ENCODE measurements around the gene PPARGC1A.

PPARGC1A gene

DNA sequence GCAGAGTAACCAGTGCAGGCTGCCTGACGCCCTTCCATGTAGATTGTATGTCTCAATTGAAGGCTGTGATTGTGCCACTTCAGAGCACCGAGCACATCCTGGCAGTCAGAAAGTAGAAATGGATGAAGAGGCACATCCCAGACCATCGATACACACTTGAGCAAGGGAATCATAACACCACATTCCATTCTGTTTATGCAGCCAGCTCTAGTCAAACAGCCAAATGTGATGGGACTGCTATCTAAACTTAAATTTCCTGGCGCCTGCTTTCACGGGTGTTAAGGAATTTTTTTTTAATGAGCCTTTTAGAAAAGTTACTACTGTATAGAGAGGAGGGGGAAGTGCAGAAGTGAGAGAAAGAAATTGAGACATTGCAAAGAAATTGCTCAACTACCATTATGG is 84.4 kb downstream of the PPARGC1A start:
- no peak for DNase-seq (ENCODE audit: low read depth)
- no peak overlapping the region for H3K4me3 ChIP-seq (ENCODE audit: low read depth, low read length)
- TF ChIP-seq, protein P1, sequence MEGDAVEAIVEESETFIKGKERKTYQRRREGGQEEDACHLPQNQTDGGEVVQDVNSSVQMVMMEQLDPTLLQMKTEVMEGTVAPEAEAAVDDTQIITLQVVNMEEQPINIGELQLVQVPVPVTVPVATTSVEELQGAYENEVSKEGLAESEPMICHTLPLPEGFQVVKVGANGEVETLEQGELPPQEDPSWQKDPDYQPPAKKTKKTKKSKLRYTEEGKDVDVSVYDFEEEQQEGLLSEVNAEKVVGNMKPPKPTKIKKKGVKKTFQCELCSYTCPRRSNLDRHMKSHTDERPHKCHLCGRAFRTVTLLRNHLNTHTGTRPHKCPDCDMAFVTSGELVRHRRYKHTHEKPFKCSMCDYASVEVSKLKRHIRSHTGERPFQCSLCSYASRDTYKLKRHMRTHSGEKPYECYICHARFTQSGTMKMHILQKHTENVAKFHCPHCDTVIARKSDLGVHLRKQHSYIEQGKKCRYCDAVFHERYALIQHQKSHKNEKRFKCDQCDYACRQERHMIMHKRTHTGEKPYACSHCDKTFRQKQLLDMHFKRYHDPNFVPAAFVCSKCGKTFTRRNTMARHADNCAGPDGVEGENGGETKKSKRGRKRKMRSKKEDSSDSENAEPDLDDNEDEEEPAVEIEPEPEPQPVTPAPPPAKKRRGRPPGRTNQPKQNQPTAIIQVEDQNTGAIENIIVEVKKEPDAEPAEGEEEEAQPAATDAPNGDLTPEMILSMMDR (IDR thresholded peaks at IDR 0.05; ENCODE audit: insufficient read depth, low read depth, low read length, missing control alignments), result no peak

DNA sequence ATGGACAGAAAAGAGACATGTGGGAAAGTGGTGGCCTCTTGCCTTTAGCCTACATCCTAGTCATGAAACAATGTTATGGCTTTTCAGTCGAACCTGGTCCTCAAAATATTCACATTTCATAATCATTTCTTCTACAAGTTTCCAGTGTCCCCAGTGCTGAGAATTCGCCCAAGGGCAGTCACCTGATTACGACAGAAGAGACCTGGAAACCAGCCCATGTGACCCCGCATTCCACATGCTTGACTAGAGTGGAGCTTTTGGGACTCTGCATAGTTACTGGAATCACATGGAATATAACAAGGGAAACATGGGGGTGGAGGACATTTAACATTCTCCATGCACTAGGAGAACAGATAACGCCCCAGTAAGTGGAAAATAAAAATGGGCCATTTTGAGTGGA is 100.1 kb downstream of the PPARGC1A start:
- DNase-seq (ENCODE audit: low read depth), result no peak
- H3K4me3 ChIP-seq (ENCODE audit: low read depth, low read length), result no peak overlapping the region
- TF ChIP-seq, protein P1 (IDR thresholded peaks at IDR 0.05; ENCODE audit: insufficient read depth, low read depth, low read length, missing control alignments), result no peak

DNA sequence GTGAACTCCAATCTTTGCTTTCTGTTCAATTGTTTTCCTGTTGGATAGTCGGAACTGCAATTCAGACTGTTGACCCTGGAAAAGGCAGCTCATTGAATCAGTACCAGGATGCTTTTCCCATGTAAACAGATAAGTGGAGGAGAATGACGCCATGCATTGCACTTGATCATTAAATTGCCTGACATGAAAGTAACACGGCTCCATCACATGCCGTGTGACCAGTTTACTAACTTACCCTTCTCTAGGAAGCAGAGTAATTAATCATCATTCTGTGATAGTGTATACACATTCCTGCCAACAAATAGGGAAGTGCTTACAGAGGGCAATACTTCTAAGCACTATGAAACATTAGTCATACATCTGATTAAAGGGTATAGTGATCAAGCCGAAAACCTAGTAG is 101.4 kb downstream of the PPARGC1A start:
- no peak overlapping the region for H3K4me3 ChIP-seq (ENCODE audit: low read depth, low read length)
- TF ChIP-seq, protein P1 (IDR thresholded peaks at IDR 0.05; ENCODE audit: insufficient read depth, low read depth, low read length, missing control alignments), result no peak
- no peak for DNase-seq (ENCODE audit: low read depth)

DNA sequence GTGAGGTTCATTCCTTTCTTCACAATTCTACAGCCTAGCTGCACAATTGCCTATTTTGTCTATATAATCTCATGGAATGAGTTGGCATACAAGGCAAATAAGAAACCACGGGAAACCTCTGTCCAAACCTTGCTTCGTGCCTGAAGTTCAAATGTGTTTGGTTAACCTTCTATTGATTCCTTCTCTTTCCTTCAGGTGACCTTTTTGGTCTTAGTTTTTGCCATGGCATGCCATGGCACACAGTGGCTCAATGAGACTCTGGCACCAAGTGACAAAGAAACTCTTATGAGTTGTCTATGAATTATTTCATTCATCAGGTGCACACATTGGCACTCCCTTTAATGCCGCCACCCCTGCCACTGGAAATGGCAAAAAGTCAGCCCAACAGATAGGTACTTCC is 101.8 kb downstream of the PPARGC1A start:
- DNase-seq (ENCODE audit: low read depth), result no peak
- TF ChIP-seq, protein P1 (IDR thresholded peaks at IDR 0.05; ENCODE audit: insufficient read depth, low read depth, low read length, missing control alignments), result no peak
- no peak overlapping the region for H3K4me3 ChIP-seq (ENCODE audit: low read depth, low read length)

DNA sequence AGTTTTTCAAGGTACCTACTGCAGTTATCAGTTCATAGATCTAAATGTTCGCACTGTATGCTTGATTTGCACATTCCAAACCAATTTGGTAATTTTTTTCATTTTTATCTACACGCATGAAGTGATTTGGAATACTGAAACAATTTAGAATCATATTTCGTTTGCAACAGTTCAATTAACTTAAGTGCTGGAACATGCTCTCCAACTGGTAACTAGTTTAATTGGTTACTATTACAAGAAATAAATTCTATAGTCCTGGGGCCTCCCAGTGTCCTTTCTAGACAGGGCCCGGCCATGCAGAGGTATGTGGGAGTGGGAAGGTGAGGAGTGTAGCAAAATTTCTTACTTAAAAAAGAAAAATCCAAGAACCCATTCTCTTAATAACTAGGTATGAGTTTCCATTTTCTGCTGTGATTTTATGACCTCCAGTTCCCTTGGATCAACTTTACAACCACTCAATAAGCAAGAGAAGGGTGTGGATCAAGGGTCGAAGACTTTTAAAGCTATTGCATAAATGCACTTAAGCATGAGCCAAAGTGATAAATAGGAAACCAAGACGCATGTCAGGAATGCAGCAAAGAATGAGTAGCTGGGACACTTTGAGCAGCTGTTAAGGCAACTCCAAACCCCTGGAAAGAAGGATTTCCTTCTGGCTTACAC is 106.9 kb downstream of the PPARGC1A start:
- DNase-seq (ENCODE audit: low read depth), result no peak
- H3K4me3 ChIP-seq (ENCODE audit: low read depth, low read length), result no peak overlapping the region
- TF ChIP-seq, protein P1 (IDR thresholded peaks at IDR 0.05; ENCODE audit: insufficient read depth, low read depth, low read length, missing control alignments), result no peak

DNA sequence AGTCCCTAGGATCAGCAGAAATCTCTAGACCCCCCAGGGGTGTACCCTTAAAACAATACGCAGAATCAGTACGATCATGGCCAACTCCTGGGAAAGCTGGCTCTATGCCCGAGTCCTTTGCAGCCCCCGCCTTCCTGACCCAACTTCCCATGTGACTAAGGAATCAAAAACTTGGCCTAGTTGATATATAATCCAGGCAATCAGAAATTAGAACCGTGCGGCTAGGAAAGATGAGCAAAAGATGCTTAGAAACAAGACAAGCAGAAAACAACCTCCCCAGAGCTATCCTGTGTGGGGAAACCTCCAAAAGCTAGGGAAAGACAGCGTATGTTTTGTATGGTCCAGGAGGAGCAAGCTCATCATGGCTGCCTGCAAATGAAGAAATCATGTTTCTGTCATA is 110.0 kb downstream of the PPARGC1A start:
- DNase-seq (ENCODE audit: low read depth), result no peak
- TF ChIP-seq, protein P1 (IDR thresholded peaks at IDR 0.05; ENCODE audit: insufficient read depth, low read depth, low read length, missing control alignments), result no peak

DNA sequence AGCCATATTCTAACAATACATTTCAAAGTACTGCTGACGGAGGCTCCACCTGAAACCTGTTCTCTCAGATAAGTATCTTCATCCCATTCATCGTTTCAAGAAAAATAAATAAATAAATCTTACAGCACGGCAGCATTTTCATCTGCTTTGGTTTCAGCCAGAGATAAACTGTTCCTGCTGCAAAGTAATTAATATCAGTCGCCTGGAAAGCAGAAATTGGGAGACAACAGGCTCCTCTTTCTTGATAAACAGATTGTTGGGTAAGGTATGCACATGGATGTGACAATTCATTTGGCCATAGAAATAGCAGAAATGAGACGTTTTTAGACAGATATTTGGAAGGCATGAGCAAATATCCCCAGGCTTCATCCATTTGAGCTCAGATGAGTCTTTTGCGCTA is 110.4 kb downstream of the PPARGC1A start:
- no peak overlapping the region for H3K4me3 ChIP-seq (ENCODE audit: low read depth, low read length)
- DNase-seq (ENCODE audit: low read depth), result no peak
- TF ChIP-seq, protein P1 (IDR thresholded peaks at IDR 0.05; ENCODE audit: insufficient read depth, low read depth, low read length, missing control alignments), result no peak

More for the DNA sequence above, 110.0 kb downstream of the PPARGC1A start:
- H3K4me3 ChIP-seq (ENCODE audit: low read depth, low read length), result no peak overlapping the region

All from GM12865 (cell line).